WTC11 (cell line): Measurements from ENCODE around the gene BZW1. TPM values are rescaled to one million over a fixed set of nuclear protein-coding genes. Genes with fewer than 3 reads are reported as not detected.
A peak's percentile ranks its signal among the peaks of the same experiment; 100 is the strongest.

Experiments used
- ATAC-seq: fragments of 200-7000 bp; cut with Tn5 transposase; 2 replicates; pipeline ENCODE4 v1.10.0; 2021; ENCODE audit warnings: mild to moderate bottlenecking, moderate library complexity
- CTCF ChIA-PET: fragments of 300-600 bp; sonication (Branson Sonifier 250); formaldehyde crosslinking; loops from one replicate; lab custom pipeline; 2021; ENCODE audit warnings: antibody characterized with exemption; lab: Charles Lee
- POLR2A ChIA-PET: fragments of 350-600 bp; sonication (Branson Sonifier 250); formaldehyde crosslinking; loops from one replicate; lab custom pipeline; 2021; ENCODE audit warnings: antibody characterized with exemption; lab: Charles Lee
- DNase-seq: peaks from one replicate; pipeline ENCODE4 v3.0.0; 2021; ENCODE audit warnings: low spot score
- H3K27ac Mint-ChIP-seq: 2 replicates; pipeline ENCODE4 v1.8.0; 2021; ENCODE audit warnings: mixed read lengths
- H3K27me3 Mint-ChIP-seq: 2 replicates; pipeline ENCODE4 v1.8.0; 2021; ENCODE audit warnings: low read depth, mild to moderate bottlenecking, moderate library complexity, mixed read lengths
- H3K36me3 Mint-ChIP-seq: 2 replicates; pipeline ENCODE4 v1.8.0; 2021; ENCODE audit warnings: mixed read lengths
- H3K4me1 Mint-ChIP-seq: 2 replicates; pipeline ENCODE4 v1.8.0; 2022; ENCODE audit warnings: mixed read lengths
- H3K4me3 Mint-ChIP-seq: 2 replicates; pipeline ENCODE4 v1.8.0; 2021; ENCODE audit warnings: mild to moderate bottlenecking, moderate library complexity, mixed read lengths
- H3K9me3 Mint-ChIP-seq: 2 replicates; pipeline ENCODE4 v1.8.0; 2021; ENCODE audit warnings: mixed read lengths
- CBFB ChIP-seq: sonication (generic); formaldehyde crosslinking; IDR thresholded peaks from 2 replicates; pipeline ENCODE4 v1.8.1; 2022; ENCODE audit warnings: mild to moderate bottlenecking, low read depth, missing genetic modification reagents
- CREB1 ChIP-seq: sonication (generic); formaldehyde crosslinking; IDR thresholded peaks from 2 replicates; pipeline ENCODE4 v1.8.0; 2023; ENCODE audit warnings: mild to moderate bottlenecking, missing genetic modification reagents
- EMX1 ChIP-seq: fragments of 250-450 bp; sonication (Bioruptor Pico); IDR thresholded peaks from 2 replicates; pipeline ENCODE4 v1.8.0; 2021; ENCODE audit warnings: mild to moderate bottlenecking
- ETV6 ChIP-seq: sonication (generic); formaldehyde crosslinking; IDR thresholded peaks from 2 replicates; pipeline ENCODE4 v1.8.1; 2022; ENCODE audit warnings: mild to moderate bottlenecking, missing genetic modification reagents
- FOXJ3 ChIP-seq: sonication (generic); formaldehyde crosslinking; IDR thresholded peaks from 2 replicates; pipeline ENCODE4 v1.9.0; 2021; ENCODE audit warnings: missing genetic modification reagents, mild to moderate bottlenecking, borderline replicate concordance
- GTF2I ChIP-seq: fragments of 250-450 bp; sonication (Bioruptor Pico); conservative IDR thresholded peaks from 2 replicates; pipeline ENCODE4 v1.4.0; 2021; ENCODE audit warnings: mild to moderate bottlenecking
- IRF2 ChIP-seq: sonication (generic); formaldehyde crosslinking; IDR thresholded peaks from 2 replicates; pipeline ENCODE4 v1.8.0; 2022; ENCODE audit warnings: low read depth, missing genetic modification reagents, borderline replicate concordance
- KAT7 ChIP-seq: sonication (generic); formaldehyde crosslinking; IDR thresholded peaks from 2 replicates; pipeline ENCODE4 v1.8.1; 2023; ENCODE audit warnings: missing genetic modification reagents, mild to moderate bottlenecking, borderline replicate concordance
- MXD4 ChIP-seq: fragments of 250-450 bp; sonication (Bioruptor Pico); IDR thresholded peaks from 2 replicates; pipeline ENCODE4 v1.8.0; 2021; ENCODE audit warnings: mild to moderate bottlenecking, moderate library complexity, borderline replicate concordance
- MYBL2 ChIP-seq: sonication (generic); formaldehyde crosslinking; IDR thresholded peaks from 2 replicates; pipeline ENCODE4 v1.8.1; 2023; ENCODE audit warnings: mild to moderate bottlenecking, moderate library complexity, missing genetic modification reagents
- NFE2L1 ChIP-seq: sonication (generic); formaldehyde crosslinking; IDR thresholded peaks from 2 replicates; pipeline ENCODE4 v1.8.1; 2023; ENCODE audit warnings: missing genetic modification reagents
- NR1H2 ChIP-seq: sonication (generic); formaldehyde crosslinking; IDR thresholded peaks from 2 replicates; pipeline ENCODE4 v1.9.0; 2021; ENCODE audit warnings: mild to moderate bottlenecking, moderate library complexity, missing genetic modification reagents
- NR2C2 ChIP-seq: sonication (generic); formaldehyde crosslinking; IDR thresholded peaks from 2 replicates; pipeline ENCODE4 v1.8.0; 2022; ENCODE audit warnings: mild to moderate bottlenecking, missing genetic modification reagents
- OVOL2 ChIP-seq: fragments of 250-450 bp; sonication (Bioruptor Pico); IDR thresholded peaks from 2 replicates; pipeline ENCODE4 v1.9.0; 2021; ENCODE audit warnings: mild to moderate bottlenecking, borderline replicate concordance
- SOX15 ChIP-seq: fragments of 250-450 bp; sonication (Bioruptor Pico); IDR thresholded peaks from 2 replicates; pipeline ENCODE4 v1.9.0; 2021; ENCODE audit warnings: mild to moderate bottlenecking
- TP53 ChIP-seq: sonication (generic); formaldehyde crosslinking; IDR thresholded peaks from 2 replicates; pipeline ENCODE4 v1.8.1; 2023; ENCODE audit warnings: mild to moderate bottlenecking, missing genetic modification reagents
- ZNF121 ChIP-seq: sonication (generic); formaldehyde crosslinking; IDR thresholded peaks from 2 replicates; pipeline ENCODE4 v1.8.0; 2023; ENCODE audit warnings: missing genetic modification reagents
- ZNF232 ChIP-seq: sonication (generic); formaldehyde crosslinking; IDR thresholded peaks from 2 replicates; pipeline ENCODE4 v1.8.0; 2022; ENCODE audit warnings: mild to moderate bottlenecking, missing genetic modification reagents
- total RNA-seq: library from RNA; stranded (reverse); gene quantifications from 3 replicates; pipeline ENCODE4 v1.2.3, GENCODE V29; 2021
- TF ChIP-seq, protein P1 (sequence below): fragments of 250-450 bp; sonication (Bioruptor Pico); IDR thresholded peaks from 2 replicates; pipeline ENCODE4 v1.8.0; 2021; ENCODE audit warnings: mild to moderate bottlenecking
- TF ChIP-seq, protein P2 (sequence below): fragments of 200-600 bp; IDR thresholded peaks from 2 replicates; pipeline ENCODE4 v1.8.0; 2022; ENCODE audit warnings: antibody characterized with exemption
- TF ChIP-seq, protein P3 (sequence below): sonication (generic); formaldehyde crosslinking; conservative IDR thresholded peaks from 2 replicates; pipeline ENCODE4 v1.8.1; 2023; ENCODE audit warnings: mild to moderate bottlenecking, low read depth, missing genetic modification reagents, moderate library complexity
- TF ChIP-seq, protein P4 (sequence below): sonication (generic); formaldehyde crosslinking; conservative IDR thresholded peaks from 2 replicates; pipeline ENCODE4 v1.8.1; 2022; ENCODE audit warnings: mild to moderate bottlenecking, missing genetic modification reagents
- TF ChIP-seq, protein P5 (sequence below): sonication (generic); formaldehyde crosslinking; IDR thresholded peaks from 2 replicates; pipeline ENCODE4 v1.8.1; 2022; ENCODE audit warnings: low read depth, mild to moderate bottlenecking, moderate library complexity, missing genetic modification reagents, borderline replicate concordance
- TF ChIP-seq, protein P6 (sequence below): sonication (generic); formaldehyde crosslinking; IDR thresholded peaks from 2 replicates; pipeline ENCODE4 v1.8.1; 2023; ENCODE audit warnings: mild to moderate bottlenecking, missing genetic modification reagents, borderline replicate concordance

Gene BZW1
- total RNA-seq, 1 experiment from 2014 or later: 255 TPM

DNA sequence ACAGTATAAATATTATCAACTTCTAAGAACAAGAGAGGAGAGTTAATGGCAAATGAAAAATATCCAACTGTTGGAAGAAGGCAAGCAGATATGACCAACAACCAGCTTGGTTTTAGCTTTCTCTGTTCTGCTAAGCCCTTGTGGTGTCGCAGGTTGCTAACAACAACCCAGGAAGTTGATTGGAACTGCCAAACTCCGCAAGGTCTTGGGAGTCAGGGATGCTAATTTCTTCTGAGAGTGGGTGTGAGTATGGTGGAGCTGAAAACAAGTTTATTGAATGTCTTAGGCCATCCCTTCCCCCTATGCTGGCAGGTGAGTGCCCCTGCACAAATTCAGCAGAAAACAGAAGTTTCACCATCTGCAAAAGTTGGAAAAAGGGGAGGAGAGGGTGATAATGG is 17.5 kb downstream of the BZW1 start (continued):
- TF ChIP-seq, protein P1, sequence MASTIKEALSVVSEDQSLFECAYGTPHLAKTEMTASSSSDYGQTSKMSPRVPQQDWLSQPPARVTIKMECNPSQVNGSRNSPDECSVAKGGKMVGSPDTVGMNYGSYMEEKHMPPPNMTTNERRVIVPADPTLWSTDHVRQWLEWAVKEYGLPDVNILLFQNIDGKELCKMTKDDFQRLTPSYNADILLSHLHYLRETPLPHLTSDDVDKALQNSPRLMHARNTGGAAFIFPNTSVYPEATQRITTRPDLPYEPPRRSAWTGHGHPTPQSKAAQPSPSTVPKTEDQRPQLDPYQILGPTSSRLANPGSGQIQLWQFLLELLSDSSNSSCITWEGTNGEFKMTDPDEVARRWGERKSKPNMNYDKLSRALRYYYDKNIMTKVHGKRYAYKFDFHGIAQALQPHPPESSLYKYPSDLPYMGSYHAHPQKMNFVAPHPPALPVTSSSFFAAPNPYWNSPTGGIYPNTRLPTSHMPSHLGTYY (CRISPR knock-in tag): no peak
- no peak for TF ChIP-seq MXD4 (CRISPR knock-in tag)

DNA sequence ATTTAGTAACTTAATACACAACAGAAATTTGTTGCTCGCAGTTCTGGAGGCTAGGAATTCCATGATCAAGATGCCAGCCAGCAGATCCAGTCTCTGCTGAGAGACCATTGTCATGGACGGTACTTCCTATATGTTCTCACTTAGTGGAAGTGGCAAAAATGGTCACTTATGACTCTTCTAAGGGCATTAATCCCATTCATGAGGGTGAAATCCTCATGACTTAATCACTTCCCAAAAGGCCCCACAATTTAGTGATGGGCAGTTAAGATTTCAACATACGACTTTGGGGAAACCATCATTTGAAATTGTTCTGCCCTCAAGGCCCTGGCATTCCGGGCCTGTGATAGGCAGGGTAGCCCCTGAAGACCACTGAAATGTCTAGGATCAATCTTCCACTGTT is 23.0 kb downstream of the BZW1 start:
- no peak for ATAC-seq
- peaks cover 5% of the 10 kb centered on the region for H3K4me1 Mint-ChIP-seq
- H3K36me3 Mint-ChIP-seq: peaks cover 5% of the 10 kb centered on the region
- ChIA-PET CTCF (no interaction called here), POLR2A (no interaction called here)
- peaks cover 24% of the 10 kb centered on the region for H3K9me3 Mint-ChIP-seq
- no peaks in the 10 kb centered on the region; the same call in 1 of the 2 replicates for H3K27me3 Mint-ChIP-seq
- no peak for DNase-seq
- no peak overlapping the region for H3K4me3 Mint-ChIP-seq
- TF ChIP-seq, protein P2, sequence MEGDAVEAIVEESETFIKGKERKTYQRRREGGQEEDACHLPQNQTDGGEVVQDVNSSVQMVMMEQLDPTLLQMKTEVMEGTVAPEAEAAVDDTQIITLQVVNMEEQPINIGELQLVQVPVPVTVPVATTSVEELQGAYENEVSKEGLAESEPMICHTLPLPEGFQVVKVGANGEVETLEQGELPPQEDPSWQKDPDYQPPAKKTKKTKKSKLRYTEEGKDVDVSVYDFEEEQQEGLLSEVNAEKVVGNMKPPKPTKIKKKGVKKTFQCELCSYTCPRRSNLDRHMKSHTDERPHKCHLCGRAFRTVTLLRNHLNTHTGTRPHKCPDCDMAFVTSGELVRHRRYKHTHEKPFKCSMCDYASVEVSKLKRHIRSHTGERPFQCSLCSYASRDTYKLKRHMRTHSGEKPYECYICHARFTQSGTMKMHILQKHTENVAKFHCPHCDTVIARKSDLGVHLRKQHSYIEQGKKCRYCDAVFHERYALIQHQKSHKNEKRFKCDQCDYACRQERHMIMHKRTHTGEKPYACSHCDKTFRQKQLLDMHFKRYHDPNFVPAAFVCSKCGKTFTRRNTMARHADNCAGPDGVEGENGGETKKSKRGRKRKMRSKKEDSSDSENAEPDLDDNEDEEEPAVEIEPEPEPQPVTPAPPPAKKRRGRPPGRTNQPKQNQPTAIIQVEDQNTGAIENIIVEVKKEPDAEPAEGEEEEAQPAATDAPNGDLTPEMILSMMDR: no peak
- TF ChIP-seq TP53 (CRISPR knock-in tag): no peak
- TF ChIP-seq ETV6 (CRISPR knock-in tag): no peak
- TF ChIP-seq OVOL2 (CRISPR knock-in tag): no peak
- TF ChIP-seq IRF2: no peak
- TF ChIP-seq, protein P3, sequence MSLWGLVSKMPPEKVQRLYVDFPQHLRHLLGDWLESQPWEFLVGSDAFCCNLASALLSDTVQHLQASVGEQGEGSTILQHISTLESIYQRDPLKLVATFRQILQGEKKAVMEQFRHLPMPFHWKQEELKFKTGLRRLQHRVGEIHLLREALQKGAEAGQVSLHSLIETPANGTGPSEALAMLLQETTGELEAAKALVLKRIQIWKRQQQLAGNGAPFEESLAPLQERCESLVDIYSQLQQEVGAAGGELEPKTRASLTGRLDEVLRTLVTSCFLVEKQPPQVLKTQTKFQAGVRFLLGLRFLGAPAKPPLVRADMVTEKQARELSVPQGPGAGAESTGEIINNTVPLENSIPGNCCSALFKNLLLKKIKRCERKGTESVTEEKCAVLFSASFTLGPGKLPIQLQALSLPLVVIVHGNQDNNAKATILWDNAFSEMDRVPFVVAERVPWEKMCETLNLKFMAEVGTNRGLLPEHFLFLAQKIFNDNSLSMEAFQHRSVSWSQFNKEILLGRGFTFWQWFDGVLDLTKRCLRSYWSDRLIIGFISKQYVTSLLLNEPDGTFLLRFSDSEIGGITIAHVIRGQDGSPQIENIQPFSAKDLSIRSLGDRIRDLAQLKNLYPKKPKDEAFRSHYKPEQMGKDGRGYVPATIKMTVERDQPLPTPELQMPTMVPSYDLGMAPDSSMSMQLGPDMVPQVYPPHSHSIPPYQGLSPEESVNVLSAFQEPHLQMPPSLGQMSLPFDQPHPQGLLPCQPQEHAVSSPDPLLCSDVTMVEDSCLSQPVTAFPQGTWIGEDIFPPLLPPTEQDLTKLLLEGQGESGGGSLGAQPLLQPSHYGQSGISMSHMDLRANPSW (CRISPR knock-in tag): no peak
- TF ChIP-seq, protein P4, sequence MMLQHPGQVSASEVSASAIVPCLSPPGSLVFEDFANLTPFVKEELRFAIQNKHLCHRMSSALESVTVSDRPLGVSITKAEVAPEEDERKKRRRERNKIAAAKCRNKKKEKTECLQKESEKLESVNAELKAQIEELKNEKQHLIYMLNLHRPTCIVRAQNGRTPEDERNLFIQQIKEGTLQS (CRISPR knock-in tag): no peak
- TF ChIP-seq ZNF121 (CRISPR knock-in tag): no peak
- no peak for TF ChIP-seq EMX1 (CRISPR knock-in tag)
- no peak for TF ChIP-seq CREB1 (CRISPR knock-in tag)
- TF ChIP-seq NR2C2: no peak
- H3K27ac Mint-ChIP-seq: no peak overlapping the region

DNA sequence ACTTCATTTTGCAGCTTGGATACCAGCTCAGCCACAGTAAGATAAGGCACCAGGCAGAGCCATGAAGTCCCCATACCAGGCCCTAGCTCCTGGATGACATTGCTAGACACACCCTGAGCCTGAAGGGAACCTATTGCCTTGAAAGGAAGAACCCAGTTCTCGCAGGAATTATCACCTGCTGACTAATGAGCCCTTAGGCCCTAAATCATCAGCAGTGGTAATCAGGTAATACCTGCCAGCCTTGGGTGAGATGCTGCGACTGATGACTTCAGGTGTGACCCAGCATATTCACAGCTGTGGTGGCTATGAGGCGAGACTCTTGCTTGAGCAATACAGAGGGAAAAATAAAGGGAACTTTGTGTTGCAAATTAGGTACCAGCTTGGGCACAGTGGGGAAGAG is 27.8 kb downstream of the BZW1 start:
- H3K4me1 Mint-ChIP-seq: peaks cover 7% of the 10 kb centered on the region
- no peak overlapping the region for H3K27ac Mint-ChIP-seq
- H3K9me3 Mint-ChIP-seq: peaks cover 24% of the 10 kb centered on the region
- CTCF ChIA-PET: no interaction called here
- POLR2A ChIA-PET: no interaction called here
- H3K4me3 Mint-ChIP-seq: no peak overlapping the region
- no peaks in the 10 kb centered on the region for H3K27me3 Mint-ChIP-seq
- peaks cover 5% of the 10 kb centered on the region for H3K36me3 Mint-ChIP-seq
- ATAC-seq (peak; percentile 16; the same call in 1 of the 2 replicates), DNase-seq (no peak)
- TF ChIP-seq, protein P5, sequence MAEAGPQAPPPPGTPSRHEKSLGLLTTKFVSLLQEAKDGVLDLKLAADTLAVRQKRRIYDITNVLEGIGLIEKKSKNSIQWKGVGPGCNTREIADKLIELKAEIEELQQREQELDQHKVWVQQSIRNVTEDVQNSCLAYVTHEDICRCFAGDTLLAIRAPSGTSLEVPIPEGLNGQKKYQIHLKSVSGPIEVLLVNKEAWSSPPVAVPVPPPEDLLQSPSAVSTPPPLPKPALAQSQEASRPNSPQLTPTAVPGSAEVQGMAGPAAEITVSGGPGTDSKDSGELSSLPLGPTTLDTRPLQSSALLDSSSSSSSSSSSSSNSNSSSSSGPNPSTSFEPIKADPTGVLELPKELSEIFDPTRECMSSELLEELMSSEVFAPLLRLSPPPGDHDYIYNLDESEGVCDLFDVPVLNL: no peak
- no peak for TF ChIP-seq SOX15 (CRISPR knock-in tag)
- TF ChIP-seq, protein P4 (CRISPR knock-in tag): no peak
- no peak for TF ChIP-seq FOXJ3
- TF ChIP-seq NR1H2 (CRISPR knock-in tag): no peak
- no peak for TF ChIP-seq MYBL2
- TF ChIP-seq ZNF232 (CRISPR knock-in tag): no peak
- no peak for TF ChIP-seq KAT7 (CRISPR knock-in tag)
- no peak for TF ChIP-seq GTF2I
- TF ChIP-seq NFE2L1 (CRISPR knock-in tag): no peak
- no peak for TF ChIP-seq CBFB (CRISPR knock-in tag)
- TF ChIP-seq, protein P6, sequence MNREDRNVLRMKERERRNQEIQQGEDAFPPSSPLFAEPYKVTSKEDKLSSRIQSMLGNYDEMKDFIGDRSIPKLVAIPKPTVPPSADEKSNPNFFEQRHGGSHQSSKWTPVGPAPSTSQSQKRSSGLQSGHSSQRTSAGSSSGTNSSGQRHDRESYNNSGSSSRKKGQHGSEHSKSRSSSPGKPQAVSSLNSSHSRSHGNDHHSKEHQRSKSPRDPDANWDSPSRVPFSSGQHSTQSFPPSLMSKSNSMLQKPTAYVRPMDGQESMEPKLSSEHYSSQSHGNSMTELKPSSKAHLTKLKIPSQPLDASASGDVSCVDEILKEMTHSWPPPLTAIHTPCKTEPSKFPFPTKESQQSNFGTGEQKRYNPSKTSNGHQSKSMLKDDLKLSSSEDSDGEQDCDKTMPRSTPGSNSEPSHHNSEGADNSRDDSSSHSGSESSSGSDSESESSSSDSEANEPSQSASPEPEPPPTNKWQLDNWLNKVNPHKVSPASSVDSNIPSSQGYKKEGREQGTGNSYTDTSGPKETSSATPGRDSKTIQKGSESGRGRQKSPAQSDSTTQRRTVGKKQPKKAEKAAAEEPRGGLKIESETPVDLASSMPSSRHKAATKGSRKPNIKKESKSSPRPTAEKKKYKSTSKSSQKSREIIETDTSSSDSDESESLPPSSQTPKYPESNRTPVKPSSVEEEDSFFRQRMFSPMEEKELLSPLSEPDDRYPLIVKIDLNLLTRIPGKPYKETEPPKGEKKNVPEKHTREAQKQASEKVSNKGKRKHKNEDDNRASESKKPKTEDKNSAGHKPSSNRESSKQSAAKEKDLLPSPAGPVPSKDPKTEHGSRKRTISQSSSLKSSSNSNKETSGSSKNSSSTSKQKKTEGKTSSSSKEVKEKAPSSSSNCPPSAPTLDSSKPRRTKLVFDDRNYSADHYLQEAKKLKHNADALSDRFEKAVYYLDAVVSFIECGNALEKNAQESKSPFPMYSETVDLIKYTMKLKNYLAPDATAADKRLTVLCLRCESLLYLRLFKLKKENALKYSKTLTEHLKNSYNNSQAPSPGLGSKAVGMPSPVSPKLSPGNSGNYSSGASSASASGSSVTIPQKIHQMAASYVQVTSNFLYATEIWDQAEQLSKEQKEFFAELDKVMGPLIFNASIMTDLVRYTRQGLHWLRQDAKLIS: no peak
